Measurements from ENCODE around the gene PTMS.

GRCh38 chr12:6770094-6770493, 3.9 kb downstream of the PTMS start:
- TF ChIP-seq, protein P1, sequence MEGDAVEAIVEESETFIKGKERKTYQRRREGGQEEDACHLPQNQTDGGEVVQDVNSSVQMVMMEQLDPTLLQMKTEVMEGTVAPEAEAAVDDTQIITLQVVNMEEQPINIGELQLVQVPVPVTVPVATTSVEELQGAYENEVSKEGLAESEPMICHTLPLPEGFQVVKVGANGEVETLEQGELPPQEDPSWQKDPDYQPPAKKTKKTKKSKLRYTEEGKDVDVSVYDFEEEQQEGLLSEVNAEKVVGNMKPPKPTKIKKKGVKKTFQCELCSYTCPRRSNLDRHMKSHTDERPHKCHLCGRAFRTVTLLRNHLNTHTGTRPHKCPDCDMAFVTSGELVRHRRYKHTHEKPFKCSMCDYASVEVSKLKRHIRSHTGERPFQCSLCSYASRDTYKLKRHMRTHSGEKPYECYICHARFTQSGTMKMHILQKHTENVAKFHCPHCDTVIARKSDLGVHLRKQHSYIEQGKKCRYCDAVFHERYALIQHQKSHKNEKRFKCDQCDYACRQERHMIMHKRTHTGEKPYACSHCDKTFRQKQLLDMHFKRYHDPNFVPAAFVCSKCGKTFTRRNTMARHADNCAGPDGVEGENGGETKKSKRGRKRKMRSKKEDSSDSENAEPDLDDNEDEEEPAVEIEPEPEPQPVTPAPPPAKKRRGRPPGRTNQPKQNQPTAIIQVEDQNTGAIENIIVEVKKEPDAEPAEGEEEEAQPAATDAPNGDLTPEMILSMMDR (IDR thresholded peaks at IDR 0.05), result no peak
- no peak for TF ChIP-seq POLR2A (IDR thresholded peaks at IDR 0.05)

All from testis (tissue), 2 donors.